Breast epithelium (tissue), 4 donors: ENCODE measurements around the gene PLEKHA6. TPM values are rescaled to one million over a fixed set of nuclear protein-coding genes. Genes with fewer than 3 reads are reported as not detected.

Experiments
- DNase-seq, 2 donors: peaks; one replicate each; pipeline ENCODE4 v3.0.0-alpha.2; 2019; ENCODE audit warnings: low spot score in 2 of 2
- H3K27ac ChIP-seq, 2 donors: fragments of 200-600 bp; sonication (generic) in 1 of 2; one replicate each; pipeline ENCODE4 v1.5.1; 2016 to 2019; ENCODE audit warnings: mild to moderate bottlenecking in 1 of 2
- H3K27me3 ChIP-seq, 2 donors: fragments of 200-600 bp; sonication (generic) in 1 of 2; one replicate each; pipeline versions ENCODE4 v1.5.1 to v1.6.0; 2017 to 2019; ENCODE audit warnings: control low read depth in 1 of 2, mild to moderate bottlenecking in 1 of 2
- H3K36me3 ChIP-seq: fragments of 200-600 bp; one replicate; pipeline ENCODE4 v1.5.1; 2019
- H3K4me1 ChIP-seq, 2 donors: fragments of 200-600 bp; sonication (generic); one replicate each; pipeline ENCODE4 v1.5.1; 2016 to 2019; ENCODE audit warnings: control low read depth in 1 of 2
- H3K4me3 ChIP-seq, 3 donors: fragments of 200-600 bp; sonication (generic); 1 replicate in 2 of 3; 2 replicates in 1 of 3; pipeline ENCODE4 v1.5.1; 2016 to 2019; ENCODE audit warnings: mild to moderate bottlenecking in 3 of 3, moderate library complexity in 2 of 3
- H3K9me3 ChIP-seq, 2 donors: fragments of 200-600 bp; sonication (generic) in 1 of 2; one replicate each; pipeline ENCODE4 v1.5.1; 2016 to 2019; ENCODE audit warnings: control low read depth in 1 of 2
- POLR2A ChIP-seq: fragments of 450-650 bp; IDR thresholded peaks from one replicate; pipeline ENCODE4 v1.6.1; 2016; ENCODE audit warnings: antibody characterized with exemption, mild to moderate bottlenecking, moderate library complexity
- POLR2AphosphoS5 ChIP-seq, 3 donors: sonication (generic); formaldehyde crosslinking; IDR thresholded peaks; one replicate each; pipeline ENCODE4 v1.6.1; 2017; ENCODE audit warnings: antibody characterized with exemption in 3 of 3
- intact Hi-C: fragments of 100-400 bp; cut with DNase I; formaldehyde crosslinking; loops from one replicate; pipeline ENCODE4 v1.15.1; 2023; ENCODE audit warnings: low total_unique reads
- total RNA-seq, 3 donors: library from RNA; depleted of rRNA; stranded (reverse); fragments of >200 nt; gene quantifications; one replicate each; pipeline ENCODE4 v1.1.0, GENCODE V29; 2016
- TF ChIP-seq, protein P1 (sequence below), 3 donors: fragments of 450-650 bp; IDR thresholded peaks; one replicate each; pipeline ENCODE4 v1.5.1; 2016 to 2017; ENCODE audit warnings: antibody characterized with exemption in 3 of 3, mild to moderate bottlenecking in 3 of 3, moderate library complexity in 3 of 3

PLEKHA6 gene
- total RNA-seq, 3 donors from 2014 or later = 1.4 to 34.0 (median 17.7) TPM

DNA sequence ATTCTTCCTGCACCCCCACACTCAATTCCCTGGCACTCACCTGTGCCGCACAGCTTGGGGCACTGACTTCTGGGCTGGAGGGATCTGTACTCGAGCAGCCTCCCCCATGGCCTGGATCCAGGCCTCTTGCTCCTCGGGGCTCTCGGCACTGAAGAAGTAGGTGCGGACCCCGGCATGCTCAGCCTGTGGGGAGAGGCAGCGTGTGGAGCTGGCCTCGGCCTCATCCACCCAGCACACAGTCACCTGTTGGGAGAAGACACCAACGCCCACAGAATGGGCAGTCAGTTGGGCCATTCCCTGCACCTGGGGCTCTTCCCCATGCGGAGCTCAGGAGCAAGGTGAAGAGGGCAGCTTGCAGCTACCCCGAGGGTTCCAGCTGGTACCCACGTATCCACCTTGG, 98.5 kb downstream of the PLEKHA6 start:
- TF ChIP-seq POLR2A (no peak), POLR2AphosphoS5 (IDR thresholded peaks at IDR 0.05) (no peak)
- TF ChIP-seq, protein P1, sequence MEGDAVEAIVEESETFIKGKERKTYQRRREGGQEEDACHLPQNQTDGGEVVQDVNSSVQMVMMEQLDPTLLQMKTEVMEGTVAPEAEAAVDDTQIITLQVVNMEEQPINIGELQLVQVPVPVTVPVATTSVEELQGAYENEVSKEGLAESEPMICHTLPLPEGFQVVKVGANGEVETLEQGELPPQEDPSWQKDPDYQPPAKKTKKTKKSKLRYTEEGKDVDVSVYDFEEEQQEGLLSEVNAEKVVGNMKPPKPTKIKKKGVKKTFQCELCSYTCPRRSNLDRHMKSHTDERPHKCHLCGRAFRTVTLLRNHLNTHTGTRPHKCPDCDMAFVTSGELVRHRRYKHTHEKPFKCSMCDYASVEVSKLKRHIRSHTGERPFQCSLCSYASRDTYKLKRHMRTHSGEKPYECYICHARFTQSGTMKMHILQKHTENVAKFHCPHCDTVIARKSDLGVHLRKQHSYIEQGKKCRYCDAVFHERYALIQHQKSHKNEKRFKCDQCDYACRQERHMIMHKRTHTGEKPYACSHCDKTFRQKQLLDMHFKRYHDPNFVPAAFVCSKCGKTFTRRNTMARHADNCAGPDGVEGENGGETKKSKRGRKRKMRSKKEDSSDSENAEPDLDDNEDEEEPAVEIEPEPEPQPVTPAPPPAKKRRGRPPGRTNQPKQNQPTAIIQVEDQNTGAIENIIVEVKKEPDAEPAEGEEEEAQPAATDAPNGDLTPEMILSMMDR (IDR thresholded peaks at IDR 0.05) = no peak
- no peaks in the 10 kb centered on the region for H3K9me3 ChIP-seq
- H3K27ac ChIP-seq = no peak overlapping the region
- no peaks in the 10 kb centered on the region for H3K27me3 ChIP-seq
- no peak overlapping the region for H3K4me3 ChIP-seq
- no peaks in the 10 kb centered on the region for H3K4me1 ChIP-seq
- DNase-seq = no peak
- intact Hi-C loops = no loop called here
- H3K36me3 ChIP-seq = no peaks in the 10 kb centered on the region

DNA sequence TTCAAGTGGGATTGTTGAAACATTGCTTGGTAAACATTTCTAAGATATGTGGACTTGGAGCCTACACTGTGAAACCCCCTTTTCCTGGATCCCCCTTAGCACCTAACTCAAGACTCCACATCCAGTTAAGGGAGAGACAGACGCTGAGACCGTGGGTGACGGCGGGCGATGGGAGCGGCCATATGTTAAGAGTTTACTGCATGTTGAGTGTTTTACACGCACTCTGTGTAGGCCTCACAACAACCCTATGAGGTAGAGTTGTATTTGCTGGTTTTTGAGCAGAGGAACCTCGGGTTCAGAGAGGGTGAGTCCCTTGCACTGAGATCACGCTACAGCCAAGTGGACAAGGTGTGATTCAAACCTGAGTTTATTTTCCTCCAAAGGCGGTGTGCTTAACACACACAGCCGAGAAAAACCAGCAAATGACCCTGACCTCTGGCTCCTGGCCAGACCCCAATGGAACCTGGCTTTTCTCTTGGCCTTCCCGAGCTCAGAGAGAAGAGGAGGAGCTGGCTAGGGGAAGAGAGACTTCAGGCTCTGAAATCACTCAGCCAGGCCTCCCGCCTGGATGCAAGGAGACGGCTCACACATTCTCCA, 99.0 kb downstream of the PLEKHA6 start:
- DNase-seq = no peak
- Histone ChIP-seq H3K9me3 (no peaks in the 10 kb centered on the region), H3K4me3 (no peak overlapping the region), H3K4me1 (no peaks in the 10 kb centered on the region), H3K36me3 (no peaks in the 10 kb centered on the region), H3K27ac (no peak overlapping the region), H3K27me3 (no peaks in the 10 kb centered on the region)
- intact Hi-C loops = no loop called here
- TF ChIP-seq POLR2A (no peak), POLR2AphosphoS5 (IDR thresholded peaks at IDR 0.05) (no peak)
- TF ChIP-seq, protein P1 (IDR thresholded peaks at IDR 0.05) = no peak

DNA sequence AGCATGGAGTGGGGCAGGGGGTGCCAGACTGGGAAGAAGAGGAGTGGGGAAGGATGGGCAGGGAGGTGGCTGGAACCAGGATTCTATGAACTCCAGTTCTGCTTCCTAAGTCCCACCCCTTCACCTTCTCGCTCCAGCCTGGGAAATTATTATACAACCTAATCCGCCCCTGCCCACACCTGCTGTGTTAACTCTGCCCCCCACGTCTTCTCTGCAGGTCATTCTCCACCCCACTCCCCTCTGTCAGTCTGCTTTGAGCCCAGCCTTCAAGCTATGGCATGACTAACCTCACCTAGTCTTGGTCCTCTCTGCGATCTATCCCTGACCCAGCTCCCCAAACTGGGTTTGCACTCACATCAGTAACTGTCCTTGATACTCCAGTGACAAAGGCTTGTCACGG, 99.9 kb downstream of the PLEKHA6 start:
- DNase-seq = no peak
- TF ChIP-seq POLR2AphosphoS5 (IDR thresholded peaks at IDR 0.05) = no peak
- no peak for TF ChIP-seq POLR2A
- TF ChIP-seq, protein P1 (IDR thresholded peaks at IDR 0.05) = no peak
- Histone ChIP-seq H3K36me3 (no peaks in the 10 kb centered on the region), H3K27me3 (no peaks in the 10 kb centered on the region), H3K9me3 (no peaks in the 10 kb centered on the region), H3K4me3 (no peak overlapping the region), H3K27ac (no peak overlapping the region), H3K4me1 (peaks cover 0 to 1% of the 10 kb centered on the region in 2 donors)
- intact Hi-C loops = no loop called here

DNA sequence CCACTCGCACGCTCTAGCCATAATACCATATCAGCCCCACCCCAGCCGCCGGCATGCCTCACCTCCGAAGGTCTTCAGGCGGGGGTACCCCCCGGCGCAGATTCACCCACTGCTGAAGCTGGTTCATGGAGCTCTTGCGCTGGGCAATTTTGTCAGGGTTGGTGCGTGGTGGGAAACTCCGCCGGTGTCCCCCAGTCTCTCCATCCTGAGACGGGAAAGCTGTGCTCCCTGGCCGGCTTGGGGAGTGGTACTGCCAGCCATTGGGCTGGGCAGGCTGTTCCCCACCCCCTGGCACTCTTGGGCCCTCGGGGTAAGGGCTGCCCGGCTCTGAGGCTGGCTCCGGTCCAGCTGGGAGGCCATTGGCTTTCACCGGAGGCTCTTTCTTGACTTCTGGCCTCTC, 100.5 kb downstream of the PLEKHA6 start:
- Histone ChIP-seq H3K36me3 (no peaks in the 10 kb centered on the region), H3K27me3 (no peaks in the 10 kb centered on the region), H3K4me1 (peaks cover 0 to 7% of the 10 kb centered on the region in 2 donors), H3K27ac (peak overlapping the region in 1 of 2 donors; percentile 7), H3K4me3 (no peak overlapping the region), H3K9me3 (no peaks in the 10 kb centered on the region)
- no peak for DNase-seq
- intact Hi-C loops = no loop called here
- TF ChIP-seq POLR2AphosphoS5 (IDR thresholded peaks at IDR 0.05) = no peak
- no peak for TF ChIP-seq POLR2A
- TF ChIP-seq, protein P1 (IDR thresholded peaks at IDR 0.05) = no peak

DNA sequence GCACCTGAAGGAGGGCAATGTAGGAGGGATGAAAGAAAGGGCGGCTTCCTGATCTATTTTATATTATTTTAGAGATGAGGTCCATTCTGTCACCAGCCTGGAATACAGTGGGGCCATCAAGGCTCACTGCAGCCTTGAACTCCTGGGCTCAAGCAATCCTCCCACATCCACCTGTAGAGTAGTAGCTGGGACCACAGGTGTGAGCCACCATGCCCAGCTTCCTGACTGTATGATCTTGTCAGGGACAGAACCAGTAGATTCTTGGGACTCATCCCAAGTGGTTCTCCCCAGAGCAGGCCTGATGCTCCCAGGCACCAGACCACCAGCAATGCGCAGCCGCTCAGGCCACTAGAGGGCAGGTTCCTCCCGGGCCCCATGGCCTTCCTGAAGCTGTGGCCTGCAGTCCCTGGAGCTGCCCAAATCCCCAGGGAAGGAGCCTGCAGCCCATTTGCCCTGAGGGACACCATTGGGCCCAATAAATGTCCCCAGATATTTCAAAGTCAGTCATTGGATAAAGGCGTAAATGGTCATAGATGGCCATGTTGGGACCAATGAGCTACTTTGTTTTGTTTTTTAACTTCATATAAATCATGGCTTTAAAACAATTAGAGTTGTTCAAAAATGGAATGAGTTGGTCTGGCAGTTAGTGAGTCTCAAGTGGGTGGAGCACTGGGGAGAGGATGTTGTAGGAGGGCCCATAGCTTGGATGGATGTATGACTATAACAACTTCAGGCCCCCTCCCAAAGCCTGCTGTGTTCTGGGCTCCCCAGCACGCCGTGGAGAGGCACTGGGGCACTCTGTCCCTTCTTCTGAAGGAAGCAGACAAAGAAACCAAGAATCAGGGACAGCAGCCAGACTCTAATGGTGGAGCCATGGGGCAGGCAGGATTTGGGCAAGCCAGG, 101.3 kb downstream of the PLEKHA6 start:
- intact Hi-C loops = no loop called here
- TF ChIP-seq POLR2A (no peak), POLR2AphosphoS5 (IDR thresholded peaks at IDR 0.05) (no peak)
- TF ChIP-seq, protein P1 (IDR thresholded peaks at IDR 0.05) = peak; percentile 31 to 47 (median 34)
- DNase-seq = no peak
- H3K9me3 ChIP-seq = no peaks in the 10 kb centered on the region
- H3K4me1 ChIP-seq = peaks cover 5 to 7% of the 10 kb centered on the region in 2 donors
- no peak overlapping the region for H3K4me3 ChIP-seq
- no peaks in the 10 kb centered on the region for H3K27me3 ChIP-seq
- H3K27ac ChIP-seq = peak overlapping the region in 1 of 2 donors; percentile 7
- H3K36me3 ChIP-seq = no peaks in the 10 kb centered on the region
